A549 (cell line): ENCODE measurements around the gene MGMT.

Experiments
- CBX2 ChIP-seq: fragments of 200-600 bp; sonication (generic); IDR thresholded peaks from 2 replicates; pipeline ENCODE4 v1.6.1; 2016; ENCODE audit warnings: low read depth, mild to moderate bottlenecking, borderline replicate concordance
- CHD2 ChIP-seq: fragments of 150-350 bp; IDR thresholded peaks from 2 replicates; pipeline ENCODE4 v1.6.1; 2014; ENCODE audit warnings: low read length; ENCODE audit not compliant: partially characterized antibody
- ELK1 ChIP-seq: fragments of 150-350 bp; IDR thresholded peaks from 2 replicates; pipeline ENCODE4 v1.6.1; 2014; ENCODE audit warnings: low read depth, mild to moderate bottlenecking, low read length
- EP300 ChIP-seq, 2 experiments: fragments of >200 bp; sonication (Bioruptor Twin); formaldehyde crosslinking; IDR thresholded peaks; 2 replicates in 1 of 2; 3 replicates in 1 of 2; pipeline ENCODE4 v1.6.1; 2016 to 2017
- HOXB5 ChIP-seq: fragments of 250-450 bp; sonication (Bioruptor Pico); IDR thresholded peaks from 2 replicates; pipeline ENCODE4 v1.5.0; 2020; ENCODE audit warnings: mild to moderate bottlenecking, moderate library complexity
- JUN ChIP-seq, 2 experiments: fragments of >200 bp; sonication (Bioruptor Twin); formaldehyde crosslinking; IDR thresholded peaks; 2 replicates in 1 of 2; 3 replicates in 1 of 2; pipeline ENCODE4 v1.6.1; 2016 to 2017
- NFE2L2 ChIP-seq: fragments of 150-350 bp; conservative IDR thresholded peaks from 2 replicates; pipeline ENCODE4 v1.6.1; 2014; ENCODE audit warnings: low read length
- PHF8 ChIP-seq: fragments of 200-600 bp; sonication (generic); IDR thresholded peaks from 2 replicates; pipeline ENCODE4 v1.6.1; 2016; ENCODE audit warnings: low read depth, mild to moderate bottlenecking, antibody characterized with exemption, moderate library complexity, borderline replicate concordance
- POLR2A ChIP-seq: IDR thresholded peaks from 2 replicates; pipeline ENCODE4 v1.6.1; 2012; ENCODE audit warnings: mild to moderate bottlenecking, low read length
- SREBF2 ChIP-seq: fragments of 450-650 bp; IDR thresholded peaks from 2 replicates; pipeline ENCODE4 v1.6.1; 2014; ENCODE audit warnings: mild to moderate bottlenecking, moderate library complexity
- TF ChIP-seq, protein P1 (sequence below): fragments of >200 bp; sonication (Bioruptor Twin); formaldehyde crosslinking; IDR thresholded peaks from 3 replicates; pipeline ENCODE4 v1.5.1; 2016
- TF ChIP-seq, protein P2 (sequence below): fragments of 200-600 bp; sonication (generic); IDR thresholded peaks from 2 replicates; pipeline ENCODE4 v1.6.1; 2016; ENCODE audit warnings: antibody characterized with exemption, mild to moderate bottlenecking, moderate library complexity

GRCh38 chr10:129546106-129546505 lies 79.1 kb downstream of the MGMT start:
- TF ChIP-seq POLR2A = no peak
- TF ChIP-seq PHF8 = no peak
- TF ChIP-seq EP300 (IDR thresholded peaks at IDR 0.05) = no peak
- TF ChIP-seq, protein P1, sequence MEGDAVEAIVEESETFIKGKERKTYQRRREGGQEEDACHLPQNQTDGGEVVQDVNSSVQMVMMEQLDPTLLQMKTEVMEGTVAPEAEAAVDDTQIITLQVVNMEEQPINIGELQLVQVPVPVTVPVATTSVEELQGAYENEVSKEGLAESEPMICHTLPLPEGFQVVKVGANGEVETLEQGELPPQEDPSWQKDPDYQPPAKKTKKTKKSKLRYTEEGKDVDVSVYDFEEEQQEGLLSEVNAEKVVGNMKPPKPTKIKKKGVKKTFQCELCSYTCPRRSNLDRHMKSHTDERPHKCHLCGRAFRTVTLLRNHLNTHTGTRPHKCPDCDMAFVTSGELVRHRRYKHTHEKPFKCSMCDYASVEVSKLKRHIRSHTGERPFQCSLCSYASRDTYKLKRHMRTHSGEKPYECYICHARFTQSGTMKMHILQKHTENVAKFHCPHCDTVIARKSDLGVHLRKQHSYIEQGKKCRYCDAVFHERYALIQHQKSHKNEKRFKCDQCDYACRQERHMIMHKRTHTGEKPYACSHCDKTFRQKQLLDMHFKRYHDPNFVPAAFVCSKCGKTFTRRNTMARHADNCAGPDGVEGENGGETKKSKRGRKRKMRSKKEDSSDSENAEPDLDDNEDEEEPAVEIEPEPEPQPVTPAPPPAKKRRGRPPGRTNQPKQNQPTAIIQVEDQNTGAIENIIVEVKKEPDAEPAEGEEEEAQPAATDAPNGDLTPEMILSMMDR = no peak
- TF ChIP-seq JUN (IDR thresholded peaks at IDR 0.05) = no peak
- no peak for TF ChIP-seq HOXB5 (CRISPR knock-in tag)
- no peak for TF ChIP-seq SREBF2
- no peak for TF ChIP-seq NFE2L2
- no peak for TF ChIP-seq CHD2
- TF ChIP-seq ELK1 = no peak
- TF ChIP-seq CBX2 = no peak
- TF ChIP-seq, protein P2, sequence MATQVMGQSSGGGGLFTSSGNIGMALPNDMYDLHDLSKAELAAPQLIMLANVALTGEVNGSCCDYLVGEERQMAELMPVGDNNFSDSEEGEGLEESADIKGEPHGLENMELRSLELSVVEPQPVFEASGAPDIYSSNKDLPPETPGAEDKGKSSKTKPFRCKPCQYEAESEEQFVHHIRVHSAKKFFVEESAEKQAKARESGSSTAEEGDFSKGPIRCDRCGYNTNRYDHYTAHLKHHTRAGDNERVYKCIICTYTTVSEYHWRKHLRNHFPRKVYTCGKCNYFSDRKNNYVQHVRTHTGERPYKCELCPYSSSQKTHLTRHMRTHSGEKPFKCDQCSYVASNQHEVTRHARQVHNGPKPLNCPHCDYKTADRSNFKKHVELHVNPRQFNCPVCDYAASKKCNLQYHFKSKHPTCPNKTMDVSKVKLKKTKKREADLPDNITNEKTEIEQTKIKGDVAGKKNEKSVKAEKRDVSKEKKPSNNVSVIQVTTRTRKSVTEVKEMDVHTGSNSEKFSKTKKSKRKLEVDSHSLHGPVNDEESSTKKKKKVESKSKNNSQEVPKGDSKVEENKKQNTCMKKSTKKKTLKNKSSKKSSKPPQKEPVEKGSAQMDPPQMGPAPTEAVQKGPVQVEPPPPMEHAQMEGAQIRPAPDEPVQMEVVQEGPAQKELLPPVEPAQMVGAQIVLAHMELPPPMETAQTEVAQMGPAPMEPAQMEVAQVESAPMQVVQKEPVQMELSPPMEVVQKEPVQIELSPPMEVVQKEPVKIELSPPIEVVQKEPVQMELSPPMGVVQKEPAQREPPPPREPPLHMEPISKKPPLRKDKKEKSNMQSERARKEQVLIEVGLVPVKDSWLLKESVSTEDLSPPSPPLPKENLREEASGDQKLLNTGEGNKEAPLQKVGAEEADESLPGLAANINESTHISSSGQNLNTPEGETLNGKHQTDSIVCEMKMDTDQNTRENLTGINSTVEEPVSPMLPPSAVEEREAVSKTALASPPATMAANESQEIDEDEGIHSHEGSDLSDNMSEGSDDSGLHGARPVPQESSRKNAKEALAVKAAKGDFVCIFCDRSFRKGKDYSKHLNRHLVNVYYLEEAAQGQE = no peak
